K562 (cell line): ENCODE measurements around the gene DCAF8. TPM values are rescaled to one million over a fixed set of nuclear protein-coding genes. Genes with fewer than 3 reads are reported as not detected.

ENCODE experiments used
- BCOR ChIP-seq: fragments of 450-650 bp; IDR thresholded peaks from 2 replicates; pipeline ENCODE4 v1.6.1; 2016
- HDAC8 ChIP-seq: fragments of 450-650 bp; IDR thresholded peaks from 2 replicates; pipeline ENCODE4 v1.6.1; 2016; ENCODE audit warnings: mild to moderate bottlenecking, missing genetic modification characterization, moderate library complexity, missing compliant biosample characterization
- MED1 ChIP-seq: sonication (generic); formaldehyde crosslinking; IDR thresholded peaks from 2 replicates; pipeline ENCODE4 v1.8.1; 2023; ENCODE audit warnings: missing genetic modification reagents, borderline replicate concordance
- POLR3A ChIP-seq: IDR thresholded peaks from 2 replicates; pipeline ENCODE4 v1.6.1; 2011; ENCODE audit warnings: borderline replicate concordance, mild to moderate bottlenecking, moderate library complexity; ENCODE audit not compliant: insufficient read length, insufficient read depth; ENCODE audit errors: extremely low read depth
- PPARD ChIP-seq: fragments of 250-450 bp; sonication (Bioruptor Pico); IDR thresholded peaks from 2 replicates; pipeline ENCODE4 v1.8.0; 2022; ENCODE audit warnings: inconsistent platforms, mild to moderate bottlenecking, moderate library complexity
- RBM14 ChIP-seq: fragments of 200-400 bp; formaldehyde crosslinking; IDR thresholded peaks from 2 replicates; pipeline ENCODE4 v1.6.1; 2018; ENCODE audit warnings: low read depth, mild to moderate bottlenecking, low read length, moderate library complexity, borderline replicate concordance; ENCODE audit not compliant: insufficient read depth
- SMARCA5 ChIP-seq: fragments of 450-650 bp; IDR thresholded peaks from 2 replicates; pipeline ENCODE4 v1.6.1; 2016
- ZNF232 ChIP-seq: sonication (generic); formaldehyde crosslinking; IDR thresholded peaks from 2 replicates; pipeline ENCODE4 v1.8.0; 2022; ENCODE audit warnings: mild to moderate bottlenecking, missing genetic modification reagents
- polyA plus RNA-seq, 8 experiments: library from polyadenylated mRNA; depleted of rRNA in 4 of 8; stranded (reverse) in 5 of 8; unstranded in 3 of 8; fragments of >200 nt; fragmentation: Nextera tagmentation in 2 of 8; fragmentation: Illumina TruSeq in 1 of 8; extraction: Ambion mirVana in 2 of 8; extraction: Trizol in 1 of 8; gene quantifications; 2 replicates each; pipeline versions ENCODE4 v1.2.1 to v1.2.3, GENCODE V29; 2011 to 2014; ENCODE audit warnings: inconsistent platforms in 1 of 8, missing spikeins in 1 of 8
- total RNA-seq, 7 experiments: library from RNA; depleted of rRNA in 6 of 7; stranded (reverse); fragments of >200 nt in 6 of 7; fragmentation: Illumina TruSeq in 2 of 7; extraction: Trizol in 2 of 7; gene quantifications; 2 replicates each; pipeline versions ENCODE4 v1.2.1 to v1.2.3, GENCODE V29; 2011 to 2021; ENCODE audit warnings: low replicate concordance in 1 of 7
- TF ChIP-seq, protein P1 (sequence below), 2 experiments: fragments of 200-800 bp in 1 of 2; sonication (Bioruptor generic) in 1 of 2; sonication (generic) in 1 of 2; formaldehyde crosslinking in 1 of 2; IDR thresholded peaks in 1 of 2; conservative IDR thresholded peaks in 1 of 2; 2 replicates each; pipeline versions ENCODE4 v1.5.0 to v1.6.1; 2016 to 2020; ENCODE audit warnings: missing compliant biosample characterization in 1 of 2, missing genetic modification characterization in 1 of 2, missing genetic modification reagents in 1 of 2
- TF ChIP-seq, protein P2 (sequence below): conservative IDR thresholded peaks from 2 replicates; pipeline ENCODE4 v1.6.1; 2011; ENCODE audit warnings: low read depth, mild to moderate bottlenecking, low read length; ENCODE audit not compliant: control insufficient read depth
- TF ChIP-seq, protein P3 (sequence below): fragments of 250-450 bp; sonication (Bioruptor Pico); IDR thresholded peaks from 2 replicates; pipeline ENCODE4 v1.8.0; 2022; ENCODE audit warnings: inconsistent platforms, mild to moderate bottlenecking, moderate library complexity, borderline replicate concordance
- TF ChIP-seq, protein P4 (sequence below): fragments of 250-450 bp; sonication (Bioruptor Pico); IDR thresholded peaks from 2 replicates; pipeline ENCODE4 v1.8.0; 2021; ENCODE audit warnings: moderate library complexity, mild to moderate bottlenecking, inconsistent platforms
- TF ChIP-seq, protein P5 (sequence below): fragments of 450-650 bp; formaldehyde crosslinking; IDR thresholded peaks from 2 replicates; pipeline ENCODE4 v1.4.0; 2022; ENCODE audit warnings: mild to moderate bottlenecking, moderate library complexity
- TF ChIP-seq, protein P6 (sequence below): sonication (generic); IDR thresholded peaks from 2 replicates; pipeline ENCODE4 v1.6.1; 2016
- TF ChIP-seq, protein P7 (sequence below): fragments of 250-450 bp; sonication (Bioruptor Pico); IDR thresholded peaks from 2 replicates; pipeline ENCODE4 v1.5.0; 2022; ENCODE audit warnings: mild to moderate bottlenecking

DCAF8 gene
- total and polyA plus RNA-seq, 9 of the 15 experiments (the other 6 are each of a cell fraction or from before 2014, with no cell fraction given): 11.6 to 149 (median 81.3) TPM

DNA sequence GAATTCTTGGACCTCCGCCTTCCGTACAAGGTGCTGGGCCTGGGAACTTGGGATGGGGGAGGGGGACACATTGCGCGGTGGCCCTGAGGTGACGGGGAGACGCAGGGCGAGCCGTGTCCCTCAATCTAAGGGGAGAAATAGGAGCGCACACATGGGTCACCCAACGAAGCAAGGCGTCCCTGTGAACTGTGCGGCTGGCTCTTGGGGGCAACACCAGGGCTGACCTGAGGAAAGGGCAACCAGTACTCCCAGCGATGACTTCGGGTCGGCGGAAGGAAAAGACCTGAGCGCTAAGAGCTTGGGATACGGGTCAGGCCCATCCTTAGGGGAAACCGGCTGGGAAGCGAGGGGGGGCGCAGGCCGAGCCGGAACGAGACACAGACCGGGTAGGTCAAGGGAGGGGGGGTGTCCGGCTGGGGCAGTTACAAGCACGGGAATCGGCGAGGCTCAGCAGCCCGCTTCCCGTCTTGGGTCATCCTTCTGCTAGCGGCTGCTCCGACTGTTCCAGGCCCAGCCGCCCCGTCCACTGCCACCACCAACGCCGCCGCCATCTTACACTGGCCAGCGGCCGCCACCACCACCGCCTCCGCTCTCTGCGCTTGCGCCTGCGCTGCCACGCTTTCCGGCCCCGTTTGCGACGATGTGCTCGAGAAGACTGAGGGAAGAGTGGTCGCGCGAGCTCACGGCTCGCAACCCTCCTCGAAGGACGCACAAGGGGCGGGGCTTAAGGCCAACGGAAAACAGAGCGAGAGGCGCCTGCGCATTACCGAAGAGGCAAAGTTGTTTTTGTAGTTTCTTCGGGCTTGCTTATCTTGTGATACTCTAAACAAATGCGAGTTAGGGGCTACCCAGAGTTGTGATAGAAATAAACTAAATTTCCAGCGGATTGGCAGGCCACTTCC lies at the start of gene DCAF8 (continued):
- TF ChIP-seq, protein P1, sequence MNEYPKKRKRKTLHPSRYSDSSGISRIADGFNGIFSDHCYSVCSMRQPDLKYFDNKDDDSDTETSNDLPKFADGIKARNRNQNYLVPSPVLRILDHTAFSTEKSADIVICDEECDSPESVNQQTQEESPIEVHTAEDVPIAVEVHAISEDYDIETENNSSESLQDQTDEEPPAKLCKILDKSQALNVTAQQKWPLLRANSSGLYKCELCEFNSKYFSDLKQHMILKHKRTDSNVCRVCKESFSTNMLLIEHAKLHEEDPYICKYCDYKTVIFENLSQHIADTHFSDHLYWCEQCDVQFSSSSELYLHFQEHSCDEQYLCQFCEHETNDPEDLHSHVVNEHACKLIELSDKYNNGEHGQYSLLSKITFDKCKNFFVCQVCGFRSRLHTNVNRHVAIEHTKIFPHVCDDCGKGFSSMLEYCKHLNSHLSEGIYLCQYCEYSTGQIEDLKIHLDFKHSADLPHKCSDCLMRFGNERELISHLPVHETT (CRISPR knock-in tag; conservative IDR thresholded peaks at IDR 0.05 in 1 of 2, IDR thresholded peaks at IDR 0.05 in 1 of 2): no peak; a peak in 1 of 4 replicates
- TF ChIP-seq SMARCA5 (peak; percentile 21; the same call in 1 of the 2 replicates), RBM14 (no peak), HDAC8 (tag) (0 out of 2 replicates have a peak, but pooled peaks have one; percentile 59), ZNF232 (CRISPR knock-in tag) (no peak), MED1 (0 out of 2 replicates have a peak, but pooled peaks have one; percentile 67), PPARD (CRISPR knock-in tag) (no peak), BCOR (0 out of 2 replicates have a peak, but pooled peaks have one; percentile 20), POLR3A (no peak)
- TF ChIP-seq, protein P2, sequence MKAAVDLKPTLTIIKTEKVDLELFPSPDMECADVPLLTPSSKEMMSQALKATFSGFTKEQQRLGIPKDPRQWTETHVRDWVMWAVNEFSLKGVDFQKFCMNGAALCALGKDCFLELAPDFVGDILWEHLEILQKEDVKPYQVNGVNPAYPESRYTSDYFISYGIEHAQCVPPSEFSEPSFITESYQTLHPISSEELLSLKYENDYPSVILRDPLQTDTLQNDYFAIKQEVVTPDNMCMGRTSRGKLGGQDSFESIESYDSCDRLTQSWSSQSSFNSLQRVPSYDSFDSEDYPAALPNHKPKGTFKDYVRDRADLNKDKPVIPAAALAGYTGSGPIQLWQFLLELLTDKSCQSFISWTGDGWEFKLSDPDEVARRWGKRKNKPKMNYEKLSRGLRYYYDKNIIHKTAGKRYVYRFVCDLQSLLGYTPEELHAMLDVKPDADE: peak; percentile 81; the same call in 1 of the 2 replicates
- TF ChIP-seq, protein P3, sequence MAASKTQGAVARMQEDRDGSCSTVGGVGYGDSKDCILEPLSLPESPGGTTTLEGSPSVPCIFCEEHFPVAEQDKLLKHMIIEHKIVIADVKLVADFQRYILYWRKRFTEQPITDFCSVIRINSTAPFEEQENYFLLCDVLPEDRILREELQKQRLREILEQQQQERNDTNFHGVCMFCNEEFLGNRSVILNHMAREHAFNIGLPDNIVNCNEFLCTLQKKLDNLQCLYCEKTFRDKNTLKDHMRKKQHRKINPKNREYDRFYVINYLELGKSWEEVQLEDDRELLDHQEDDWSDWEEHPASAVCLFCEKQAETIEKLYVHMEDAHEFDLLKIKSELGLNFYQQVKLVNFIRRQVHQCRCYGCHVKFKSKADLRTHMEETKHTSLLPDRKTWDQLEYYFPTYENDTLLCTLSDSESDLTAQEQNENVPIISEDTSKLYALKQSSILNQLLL: no peak
- TF ChIP-seq, protein P4, sequence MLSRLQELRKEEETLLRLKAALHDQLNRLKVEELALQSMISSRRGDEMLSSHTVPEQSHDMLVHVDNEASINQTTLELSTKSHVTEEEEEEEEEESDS (CRISPR knock-in tag): no peak
- TF ChIP-seq, protein P5, sequence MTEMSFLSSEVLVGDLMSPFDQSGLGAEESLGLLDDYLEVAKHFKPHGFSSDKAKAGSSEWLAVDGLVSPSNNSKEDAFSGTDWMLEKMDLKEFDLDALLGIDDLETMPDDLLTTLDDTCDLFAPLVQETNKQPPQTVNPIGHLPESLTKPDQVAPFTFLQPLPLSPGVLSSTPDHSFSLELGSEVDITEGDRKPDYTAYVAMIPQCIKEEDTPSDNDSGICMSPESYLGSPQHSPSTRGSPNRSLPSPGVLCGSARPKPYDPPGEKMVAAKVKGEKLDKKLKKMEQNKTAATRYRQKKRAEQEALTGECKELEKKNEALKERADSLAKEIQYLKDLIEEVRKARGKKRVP (CRISPR knock-in tag): peak; percentile 62
- TF ChIP-seq, protein P6, sequence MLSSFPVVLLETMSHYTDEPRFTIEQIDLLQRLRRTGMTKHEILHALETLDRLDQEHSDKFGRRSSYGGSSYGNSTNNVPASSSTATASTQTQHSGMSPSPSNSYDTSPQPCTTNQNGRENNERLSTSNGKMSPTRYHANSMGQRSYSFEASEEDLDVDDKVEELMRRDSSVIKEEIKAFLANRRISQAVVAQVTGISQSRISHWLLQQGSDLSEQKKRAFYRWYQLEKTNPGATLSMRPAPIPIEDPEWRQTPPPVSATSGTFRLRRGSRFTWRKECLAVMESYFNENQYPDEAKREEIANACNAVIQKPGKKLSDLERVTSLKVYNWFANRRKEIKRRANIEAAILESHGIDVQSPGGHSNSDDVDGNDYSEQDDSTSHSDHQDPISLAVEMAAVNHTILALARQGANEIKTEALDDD: no peak
- TF ChIP-seq, protein P7, sequence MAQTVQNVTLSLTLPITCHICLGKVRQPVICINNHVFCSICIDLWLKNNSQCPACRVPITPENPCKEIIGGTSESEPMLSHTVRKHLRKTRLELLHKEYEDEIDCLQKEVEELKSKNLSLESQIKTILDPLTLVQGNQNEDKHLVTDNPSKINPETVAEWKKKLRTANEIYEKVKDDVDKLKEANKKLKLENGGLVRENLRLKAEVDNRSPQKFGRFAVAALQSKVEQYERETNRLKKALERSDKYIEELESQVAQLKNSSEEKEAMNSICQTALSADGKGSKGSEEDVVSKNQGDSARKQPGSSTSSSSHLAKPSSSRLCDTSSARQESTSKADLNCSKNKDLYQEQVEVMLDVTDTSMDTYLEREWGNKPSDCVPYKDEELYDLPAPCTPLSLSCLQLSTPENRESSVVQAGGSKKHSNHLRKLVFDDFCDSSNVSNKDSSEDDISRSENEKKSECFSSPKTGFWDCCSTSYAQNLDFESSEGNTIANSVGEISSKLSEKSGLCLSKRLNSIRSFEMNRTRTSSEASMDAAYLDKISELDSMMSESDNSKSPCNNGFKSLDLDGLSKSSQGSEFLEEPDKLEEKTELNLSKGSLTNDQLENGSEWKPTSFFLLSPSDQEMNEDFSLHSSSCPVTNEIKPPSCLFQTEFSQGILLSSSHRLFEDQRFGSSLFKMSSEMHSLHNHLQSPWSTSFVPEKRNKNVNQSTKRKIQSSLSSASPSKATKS (CRISPR knock-in tag): no peak
